ENCODE results near the gene CCNG2.
"Not testable (repeated sequence)": the region's sequence is repeated elsewhere in the genome, so short reads cannot be mapped to it uniquely, and the experiment has no call there.

- TF ChIP-seq MAFK (IDR thresholded peaks at IDR 0.05; ENCODE audit: low read depth, low read length); CTCF (conservative IDR thresholded peaks at IDR 0.05; ENCODE audit: low read depth, low read length); POLR2A (IDR thresholded peaks at IDR 0.05; ENCODE audit: low read depth, low read length); FOS (IDR thresholded peaks at IDR 0.05; ENCODE audit: low read depth, low read length); RFX5 (IDR thresholded peaks at IDR 0.05; ENCODE audit: low read depth, low read length); CHD1 (IDR thresholded peaks at IDR 0.05; ENCODE audit: low read depth, low read length); MXI1 (IDR thresholded peaks at IDR 0.05; ENCODE audit: borderline replicate concordance, low read depth, low read length); BHLHE40 (IDR thresholded peaks at IDR 0.05; ENCODE audit: low read depth, low read length); RAD21 (IDR thresholded peaks at IDR 0.05; ENCODE audit: low read length); USF2 (IDR thresholded peaks at IDR 0.05; ENCODE audit: low read depth, low read length); CEBPB (IDR thresholded peaks at IDR 0.05; ENCODE audit: low read depth, low read length); ELK1 (IDR thresholded peaks at IDR 0.05; ENCODE audit: borderline replicate concordance, low read depth, low read length); SMC3 (IDR thresholded peaks at IDR 0.05; ENCODE audit: low read depth, low read length): not testable (repeated sequence)
Observed at GRCh38 chr4:77137448-77137847, 19.6 kb upstream of the CCNG2 start.

Data from IMR-90 (cell line).